Adrenal gland (tissue), 12 donors: Measurements from ENCODE around the gene DUS1L. TPM values are rescaled to one million over a fixed set of nuclear protein-coding genes. Genes with fewer than 3 reads are reported as not detected.
"Not testable (repeated sequence)": the region's sequence is repeated elsewhere in the genome, so short reads cannot be mapped to it uniquely, and the experiment has no call there.

Source experiments
- DNase-seq, 7 donors: peaks; one replicate each; pipeline ENCODE4 v3.0.0-alpha.2; 2019 to 2020
- H3K27ac ChIP-seq, 5 donors: fragments of 200-600 bp; sonication (generic) in 4 of 5; 1 replicate in 3 of 5; 2 replicates in 2 of 5; pipeline versions ENCODE4 v1.5.1 to v1.8.0; 2016 to 2020; ENCODE audit warnings: mild to moderate bottlenecking in 1 of 5
- H3K27me3 ChIP-seq: fragments of 200-600 bp; 2 replicates; pipeline ENCODE4 v1.8.0; 2021
- H3K36me3 ChIP-seq, 2 donors: fragments of 200-600 bp; replicated peaks in 1 of 2; 1 replicate in 1 of 2; 2 replicates in 1 of 2; pipeline versions ENCODE4 v1.5.1 to v1.8.0; 2018 to 2022
- H3K4me1 ChIP-seq, 2 donors: fragments of 200-600 bp; replicated peaks in 1 of 2; 1 replicate in 1 of 2; 2 replicates in 1 of 2; pipeline versions ENCODE4 v1.5.1 to v1.8.0; 2018 to 2021
- H3K4me3 ChIP-seq, 4 donors: fragments of 200-600 bp; sonication (generic) in 3 of 4; one replicate each; pipeline ENCODE4 v1.5.1; 2016 to 2018
- H3K9me3 ChIP-seq, 3 donors: fragments of 200-600 bp; sonication (generic) in 1 of 3; replicated peaks in 1 of 3; 1 replicate in 2 of 3; 2 replicates in 1 of 3; pipeline versions ENCODE4 v1.5.1 to v1.8.0; 2016 to 2021
- CTCF ChIP-seq, 6 experiments: fragments of 450-650 bp in 4 of 6; fragments of 200-600 bp in 2 of 6; sonication (generic) in 1 of 6; IDR thresholded peaks; 1 replicate in 5 of 6; 2 replicates in 1 of 6; pipeline versions ENCODE4 v1.5.1 to v1.8.0; 2016 to 2021; ENCODE audit warnings: antibody characterized with exemption in 6 of 6, mild to moderate bottlenecking in 2 of 6, moderate library complexity in 1 of 6
- POLR2A ChIP-seq, 2 donors: fragments of 450-650 bp; IDR thresholded peaks; one replicate each; pipeline ENCODE4 v1.6.1; 2017; ENCODE audit warnings: antibody characterized with exemption in 2 of 2, mild to moderate bottlenecking in 2 of 2, moderate library complexity in 1 of 2
- WGBS, 4 donors: extraction: QIAGEN DNeasy Blood & Tissue Kit in 2 of 4; methylation state at CpG; one replicate each; pipeline versions ENCODE4 v1.1.5 to v1.1.7; 2013 to 2017; 5-methylcytosine and 5-hydroxymethylcytosine counted together
- intact Hi-C, 2 donors: fragments of 100-400 bp; cut with DNase I; formaldehyde crosslinking; loops; one replicate each; pipeline versions ENCODE4 v1.14.1 to v1.15.0; 2022 to 2023
- polyA plus RNA-seq, 3 donors: library from polyadenylated mRNA; stranded (reverse); fragments of 200-250 nt in 2 of 3; fragments of 350-450 nt in 1 of 3; fragmentation: Illumina TruSeq in 1 of 3; extraction: RNeasy Lipid Tissue Mini Kit (QIAGEN cat#74804) in 1 of 3; gene quantifications; one replicate each; pipeline ENCODE4 v1.2.3, GENCODE V29; 2013 to 2014
- total RNA-seq, 9 donors: library from RNA; depleted of rRNA in 4 of 9; stranded (reverse); fragments of >200 nt in 4 of 9; fragments of 120-200 nt in 1 of 9; fragmentation: NEBNext Ultra II Directional in 1 of 9; extraction: Animal tissue kit (Norgen Biotek cat#: 25700) in 1 of 9; gene quantifications; one replicate each; pipeline versions ENCODE4 v1.1.0 to v1.2.4, GENCODE V29; 2013 to 2023
- donor health status: healthy with polysubstance abuse.
- donor health status: Bipolar disorder and iron deficiency.
- donor health status: DM: yes; HTN: yes; CAD: no.
- donor health status: DM: no; HTN: no; CAD: no.
- donor health status: DM: no; HTN: no; CAD: no.
- donor health status: DM: yes; HTN: yes; CAD: no.

The DUS1L gene
- total and polyA plus RNA-seq, 12 donors = 38.5 to 397 (median 75.7) TPM

- no peak for DNase-seq
- intact Hi-C loops = no loop called here
- H3K9me3 ChIP-seq = no peaks in the 10 kb centered on the region
- TF ChIP-seq CTCF (IDR thresholded peaks at IDR 0.05) = no peak
- TF ChIP-seq POLR2A (IDR thresholded peaks at IDR 0.05) = no peak
- H3K27me3 ChIP-seq = no peaks in the 10 kb centered on the region
- H3K27ac ChIP-seq = no peak overlapping the region
- no peak overlapping the region for H3K4me3 ChIP-seq
- no peaks in the 10 kb centered on the region for H3K4me1 ChIP-seq
- 69 to 84% (median 78%) methylated on average over 6 to 9 of the region's 9 CpGs for WGBS, 4 donors
- peaks cover 0 to 7% of the 10 kb centered on the region in 2 donors for H3K36me3 ChIP-seq
Observed at GRCh38 chr17:82042649-82043048, 23.0 kb downstream of the DUS1L start.

GRCh38 chr17:82041144-82041814 is 24.3 kb downstream of the DUS1L start:
- Histone ChIP-seq H3K36me3 (no peaks in the 10 kb centered on the region), H3K4me1 (peaks cover 8 to 9% of the 10 kb centered on the region in 2 donors), H3K27me3 (no peaks in the 10 kb centered on the region), H3K4me3 (no peak overlapping the region), H3K27ac (no peak overlapping the region), H3K9me3 (no peaks in the 10 kb centered on the region)
- WGBS, 4 donors = 80 to 85% (median 83%) methylated on average over 17 of the region's 17 CpGs
- intact Hi-C loops = no loop called here
- no peak for DNase-seq
- no peak for TF ChIP-seq POLR2A (IDR thresholded peaks at IDR 0.05)
- TF ChIP-seq CTCF (IDR thresholded peaks at IDR 0.05) = no peak

- 83 to 97% (median 95%) methylated on average over 2 to 8 of the region's 8 CpGs for WGBS, 4 donors
- TF ChIP-seq CTCF (IDR thresholded peaks at IDR 0.05) (no peak), POLR2A (IDR thresholded peaks at IDR 0.05) (no peak)
- no peak overlapping the region for H3K27ac ChIP-seq
- no peaks in the 10 kb centered on the region for H3K36me3 ChIP-seq
- H3K4me3 ChIP-seq = no peak overlapping the region
- intact Hi-C loops = loop anchor here in 1 of 2 donors (10.0 kb wide), 1 partner anchor 275 kb away; the partner anchor contains the start of gene CD7
- DNase-seq = no peak
- peaks cover 14% of the 10 kb centered on the region in 2 donors for H3K4me1 ChIP-seq
- no peaks in the 10 kb centered on the region for H3K27me3 ChIP-seq
- H3K9me3 ChIP-seq = no peaks in the 10 kb centered on the region
Observed at GRCh38 chr17:82039695-82040299, 25.8 kb downstream of the DUS1L start.

- H3K36me3 ChIP-seq, H3K27ac ChIP-seq, H3K4me3 ChIP-seq, DNase-seq, H3K27me3 ChIP-seq, H3K9me3 ChIP-seq: not testable (repeated sequence)
- intact Hi-C loops = loop anchor here in 1 of 2 donors (10.0 kb wide), 1 partner anchor 276 kb away; the partner anchor contains the start of gene CD7
- H3K4me1 ChIP-seq = peaks cover 14% of the 10 kb centered on the region in 2 donors
- 79 to 82% (median 81%) methylated on average over 16 of the region's 16 CpGs for WGBS, 4 donors
Observed at GRCh38 chr17:82038796-82039409, 26.7 kb downstream of the DUS1L start.
